GM19372 (cell line): ENCODE results near the gene THSD7A.

ENCODE experiments used
- ATAC-seq: cut with Tn5 transposase; IDR thresholded peaks from one replicate; pipeline ENCODE4 v1.9.1; 2021; ENCODE audit warnings: mild to moderate bottlenecking, low read depth, moderate library complexity; ENCODE audit not compliant: unreplicated experiment

Gene THSD7A

DNA sequence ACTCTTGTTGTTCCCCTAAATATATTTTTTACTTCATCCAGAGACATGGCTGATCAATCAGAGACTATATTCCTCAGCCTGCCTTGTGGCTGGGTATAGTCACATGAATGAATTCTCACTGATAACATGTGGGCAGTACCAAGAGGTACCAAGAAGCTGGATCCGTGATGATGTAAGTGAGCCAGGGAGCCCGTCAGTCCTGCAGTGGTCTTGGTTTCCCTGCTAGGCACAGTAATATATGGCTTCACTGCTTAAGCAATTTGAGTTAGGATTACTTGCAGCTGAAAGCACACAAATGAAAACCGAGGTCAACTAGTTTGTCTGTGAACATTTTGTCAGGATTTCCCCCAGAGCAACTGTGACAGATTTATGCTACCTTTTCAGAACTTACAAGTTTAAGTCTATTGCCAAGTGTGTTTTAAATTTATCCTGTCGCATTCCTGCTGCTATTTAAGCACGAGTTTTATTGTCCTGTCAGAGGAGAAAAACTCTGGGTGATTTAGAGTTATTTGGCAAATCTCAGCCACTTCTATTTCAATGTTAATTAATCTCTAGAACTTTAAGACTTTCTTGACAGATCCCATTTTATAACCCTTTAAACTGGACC lies 476.5 kb downstream of the THSD7A start:
- no peak for ATAC-seq

- no peak for ATAC-seq
These were observed 485.7 kb downstream of the THSD7A start for GRCh38 chr7:11346302-11346701.

DNA sequence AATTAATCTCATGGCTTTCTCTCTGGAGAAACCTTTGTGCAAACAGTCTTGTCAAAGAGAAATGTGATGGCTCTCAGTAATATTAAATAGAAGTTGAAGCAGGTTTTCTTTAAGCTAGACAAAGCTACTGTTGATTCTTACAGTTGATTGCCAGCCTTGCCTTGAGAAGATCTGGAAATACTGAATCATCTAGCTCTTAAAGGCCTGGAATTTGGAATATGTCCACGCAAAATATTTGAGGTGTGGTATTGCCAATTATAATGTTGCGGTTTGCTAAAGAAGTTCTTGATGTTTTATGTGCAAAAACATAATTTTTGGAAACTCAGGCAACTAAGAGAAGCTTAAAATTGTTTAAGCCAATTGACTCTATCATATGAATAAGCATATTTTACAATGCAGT lies 486.4 kb downstream of the THSD7A start:
- no peak for ATAC-seq

DNA sequence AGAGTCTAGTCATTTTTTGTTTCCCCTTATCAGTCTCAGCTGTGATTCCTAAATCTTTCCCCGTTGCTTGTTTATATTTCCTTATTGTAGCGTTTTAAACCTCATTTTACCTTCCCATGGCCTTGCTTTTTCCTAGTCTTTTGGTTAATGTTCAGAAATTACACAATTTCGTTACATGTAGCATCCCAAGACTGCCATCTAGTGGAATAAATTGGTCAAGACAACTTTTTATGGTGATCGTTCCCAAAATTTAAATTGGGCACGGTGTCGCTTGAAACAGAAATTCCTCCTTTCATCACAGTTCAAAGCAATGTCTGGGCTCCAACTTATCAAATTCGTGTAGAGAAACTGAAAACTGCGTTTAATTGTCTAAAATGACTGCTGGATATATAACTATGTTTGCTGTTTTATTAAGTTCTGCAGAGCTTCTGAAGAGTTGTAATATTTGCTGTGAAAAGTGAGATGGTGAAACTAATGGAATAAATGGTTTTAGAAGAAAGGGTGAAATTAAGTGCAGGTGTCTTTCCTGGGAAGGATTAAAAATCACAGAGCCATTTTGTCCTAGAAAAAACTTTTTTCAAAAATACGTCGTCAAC lies 488.1 kb downstream of the THSD7A start:
- no peak for ATAC-seq

- ATAC-seq = no peak
These were observed 488.9 kb downstream of the THSD7A start for GRCh38 chr7:11343136-11343535.

DNA sequence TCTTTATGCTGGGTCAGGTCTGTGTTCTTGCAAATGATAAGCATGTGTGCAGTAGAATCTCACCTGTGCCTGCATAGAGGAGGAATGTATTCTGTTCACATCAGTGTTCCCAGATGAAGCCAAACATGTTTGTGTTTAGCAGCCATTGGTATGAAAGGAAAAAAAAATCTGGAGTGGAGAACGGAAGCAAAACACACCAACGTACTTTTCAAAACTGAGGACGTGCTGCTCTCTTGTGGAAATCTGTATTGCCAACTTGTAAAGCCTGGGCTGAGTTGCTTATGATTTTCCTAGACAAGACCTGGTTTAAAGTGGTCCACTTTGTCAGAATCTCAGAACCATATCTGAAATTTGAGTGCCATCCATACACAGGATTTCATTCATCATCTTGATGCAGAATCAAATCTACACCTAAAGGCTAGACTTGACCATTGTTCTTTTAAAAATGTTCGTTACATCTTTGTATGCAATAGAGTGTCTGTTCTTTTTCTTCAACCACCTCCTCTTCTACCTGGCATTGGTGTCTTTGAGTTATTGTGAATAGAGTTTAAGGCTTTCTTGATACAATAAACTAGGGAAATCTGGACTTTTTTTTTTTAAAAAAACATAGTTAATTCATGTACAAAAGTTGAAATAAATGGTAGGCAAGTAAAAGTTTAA lies 490.6 kb downstream of the THSD7A start:
- ATAC-seq = no peak

DNA sequence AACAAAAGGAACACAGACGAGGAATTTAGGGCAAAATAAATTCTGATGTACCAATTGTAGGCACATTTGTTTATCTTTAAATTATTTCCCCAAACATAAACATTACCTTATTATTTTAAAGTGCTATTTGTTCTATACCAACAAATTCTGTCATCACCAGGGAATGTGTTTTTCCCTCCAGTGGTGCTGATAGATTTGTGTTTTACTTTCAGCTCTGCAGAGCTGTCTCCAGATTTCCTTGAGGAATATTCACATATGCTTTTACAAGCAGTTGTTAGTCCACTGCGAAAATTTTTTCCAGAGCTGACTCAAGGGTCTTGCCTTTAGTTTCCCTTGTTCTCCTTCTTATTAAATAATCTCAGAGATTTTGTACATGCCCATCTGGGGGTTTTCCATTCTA lies 495.6 kb downstream of the THSD7A start:
- ATAC-seq = no peak

DNA sequence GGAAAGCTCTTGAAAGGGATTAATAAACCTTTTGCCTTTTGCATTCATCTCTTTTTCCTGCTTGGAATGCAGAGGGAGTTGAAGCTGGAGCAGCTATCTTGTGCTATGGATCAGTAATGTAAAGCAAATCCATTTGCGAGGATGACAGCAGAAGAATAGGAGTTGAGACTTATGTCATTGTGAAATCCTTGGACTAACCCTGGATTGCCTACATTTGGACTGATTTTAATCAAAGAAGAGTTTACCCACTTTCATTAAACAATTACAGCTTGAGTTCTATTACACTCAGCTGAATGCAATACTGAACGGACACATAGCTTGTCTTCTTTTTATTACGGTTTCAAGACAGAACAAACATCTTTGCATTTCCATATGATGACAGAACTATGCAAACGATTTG lies 496.1 kb downstream of the THSD7A start:
- no peak for ATAC-seq

DNA sequence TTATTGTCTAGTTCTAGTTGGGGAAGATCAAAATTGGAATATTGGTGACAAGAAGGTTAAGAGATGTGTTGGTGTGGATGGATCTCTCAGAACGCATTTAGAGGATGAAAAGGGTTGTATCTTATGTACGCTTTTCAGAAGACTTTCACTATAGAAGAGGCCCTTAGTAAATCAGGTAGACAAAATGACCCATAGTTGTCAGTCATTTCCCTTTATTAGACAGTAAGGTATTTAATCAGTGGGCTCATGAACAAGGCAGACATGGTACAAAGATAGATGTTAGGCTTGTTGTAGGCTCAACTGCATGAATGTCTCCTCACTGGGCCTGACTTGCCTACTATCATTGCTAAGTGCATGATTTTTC lies 499.2 kb downstream of the THSD7A start:
- ATAC-seq = peak; percentile 43

- ATAC-seq = peak; percentile 86
These were observed 499.7 kb downstream of the THSD7A start for GRCh38 chr7:11332186-11332864.

DNA sequence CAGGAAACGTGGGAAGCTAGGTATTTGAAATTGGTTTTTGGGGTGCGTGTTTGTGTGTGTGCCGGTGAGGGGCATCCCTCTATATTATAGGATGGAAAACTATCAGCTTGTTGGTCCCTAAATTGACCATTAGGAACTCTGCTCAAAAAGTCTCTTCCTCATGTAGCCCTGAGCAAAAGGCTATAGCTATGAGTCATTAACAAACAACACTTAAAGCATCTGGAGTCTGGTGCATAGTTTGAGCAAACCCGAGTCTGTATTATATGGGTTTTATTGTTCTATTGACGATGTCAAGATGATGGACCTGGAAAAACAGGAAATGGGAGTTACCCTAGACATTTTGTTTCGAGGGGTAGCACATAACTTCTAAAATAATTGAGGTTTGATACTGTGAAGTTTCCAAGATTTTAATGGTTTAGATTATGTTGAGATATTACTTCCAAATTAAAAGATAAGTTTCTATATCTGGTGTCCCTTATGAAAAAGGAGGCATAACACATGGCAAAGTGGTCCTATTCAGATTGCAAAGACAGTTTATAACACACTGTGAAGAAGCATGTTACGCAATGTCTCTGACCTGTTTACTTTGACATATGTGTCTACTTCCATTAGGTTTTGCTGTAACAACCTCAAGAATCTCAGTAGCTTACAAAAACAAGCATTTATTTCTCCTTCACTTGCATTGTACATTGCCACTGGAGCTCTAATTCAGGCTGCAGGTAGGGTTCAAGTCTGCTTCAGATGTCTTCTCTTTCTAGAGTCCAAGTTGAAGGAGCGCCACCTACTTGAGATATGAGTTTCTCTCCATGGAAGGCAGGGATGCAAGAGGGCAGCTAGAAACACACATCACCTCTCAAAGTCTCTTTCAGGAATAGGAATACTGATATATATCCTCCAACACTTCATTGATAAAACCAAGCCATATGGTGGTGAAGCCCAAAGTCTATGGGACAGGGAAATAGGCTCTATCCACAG lies 500.6 kb downstream of the THSD7A start:
- no peak for ATAC-seq

DNA sequence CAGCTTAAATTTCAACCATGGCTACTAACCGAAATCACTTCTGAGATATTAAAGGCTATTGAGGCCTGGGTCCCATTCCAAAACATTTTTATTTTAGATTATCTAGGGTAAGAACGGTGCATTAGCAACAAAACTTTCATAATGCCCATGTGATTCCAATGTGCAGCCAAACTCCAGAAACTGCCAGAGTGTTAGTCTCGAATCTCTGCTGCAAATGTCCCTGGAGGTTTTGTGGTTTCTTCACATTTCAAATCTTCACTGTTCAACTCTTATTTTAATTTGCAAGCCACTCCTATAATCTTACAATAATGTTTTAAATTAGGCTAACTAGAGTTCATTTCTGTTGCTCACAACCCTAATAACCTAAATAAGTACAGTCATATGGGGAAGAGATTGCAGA lies 501.3 kb downstream of the THSD7A start:
- ATAC-seq = no peak

- ATAC-seq = no peak
These were observed 501.8 kb downstream of the THSD7A start for GRCh38 chr7:11330208-11330607.

DNA sequence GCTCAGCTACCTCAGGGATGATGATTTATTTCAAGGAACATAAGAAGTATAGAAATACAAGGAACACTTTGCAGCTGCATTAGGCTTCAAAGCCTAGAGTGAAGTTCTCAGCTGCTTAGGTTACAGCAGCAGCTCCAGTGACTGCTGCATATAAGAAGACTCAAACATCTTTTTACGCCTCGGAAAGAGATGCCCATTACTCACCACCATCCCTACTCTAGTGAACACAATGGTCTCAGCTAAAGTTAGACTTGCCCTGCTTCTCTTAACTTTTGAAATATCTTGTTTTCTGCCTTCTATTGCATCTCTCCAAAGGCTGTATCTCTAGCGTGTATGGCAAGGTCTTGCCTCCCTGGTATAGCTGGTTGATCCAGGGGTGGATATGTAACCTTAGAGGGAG lies 502.4 kb downstream of the THSD7A start:
- no peak for ATAC-seq

GRCh38 chr7:11328309-11328708 lies 503.7 kb downstream of the THSD7A start:
- no peak for ATAC-seq

- ATAC-seq = no peak
These were observed 504.4 kb downstream of the THSD7A start for GRCh38 chr7:11327633-11328032.
